22Rv1 (cell line): ENCODE data around the gene EPC2.

Experiments used
- CTCF ChIP-seq: fragments of 450-650 bp; IDR thresholded peaks from 2 replicates; pipeline ENCODE4 v1.5.1; 2017; ENCODE audit warnings: mild to moderate bottlenecking
- ZFX ChIP-seq: fragments of 450-650 bp; IDR thresholded peaks from 2 replicates; pipeline ENCODE4 v1.6.1; 2017; ENCODE audit warnings: antibody characterized with exemption, borderline replicate concordance

DNA sequence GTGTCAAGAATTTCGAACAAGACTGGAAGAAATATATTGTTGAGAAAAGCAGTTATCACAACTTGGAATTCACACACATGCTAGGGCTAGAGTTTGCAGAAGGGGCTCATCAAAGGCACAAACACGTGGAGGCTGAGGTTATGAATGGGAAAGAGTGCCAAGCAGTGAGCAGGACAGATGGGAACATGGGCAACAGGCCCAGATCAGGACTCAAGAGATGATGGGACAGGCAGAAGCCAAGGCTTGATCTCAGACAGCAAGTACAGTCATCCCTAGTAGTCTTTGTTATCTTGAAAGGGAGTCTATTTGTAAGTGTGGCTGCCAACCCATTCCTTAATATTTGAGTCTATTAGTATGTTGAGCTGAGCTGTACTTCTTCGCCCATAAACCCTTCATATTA, 22.2 kb upstream of the EPC2 start:
- no peak for TF ChIP-seq CTCF
- no peak for TF ChIP-seq ZFX
